Karpas-422 (cell line): ENCODE measurements around the gene FRRS1L. TPM values are rescaled to one million over a fixed set of nuclear protein-coding genes. Genes with fewer than 3 reads are reported as not detected.

Source experiments
- DNase-seq: peaks from one replicate; pipeline ENCODE4 v3.0.0-alpha.2; 2015
- H2AFZ ChIP-seq: fragments of 200-600 bp; sonication (generic); 2 replicates; pipeline ENCODE4 v1.6.1; 2014; ENCODE audit warnings: antibody characterized with exemption, low read length, mixed read lengths
- H3K27ac ChIP-seq: fragments of 200-600 bp; sonication (generic); 2 replicates; pipeline ENCODE4 v1.5.1; 2014; ENCODE audit warnings: mild to moderate bottlenecking, low read length, moderate library complexity
- H3K27me3 ChIP-seq: fragments of 200-600 bp; sonication (generic); 2 replicates; pipeline ENCODE4 v1.6.1; 2014; ENCODE audit warnings: low read length, mixed read lengths
- H3K36me3 ChIP-seq: fragments of 200-600 bp; sonication (generic); 2 replicates; pipeline ENCODE4 v1.6.1; 2014; ENCODE audit warnings: low read length, mixed read lengths; ENCODE audit not compliant: insufficient read depth
- H3K4me1 ChIP-seq: fragments of 200-600 bp; sonication (generic); 2 replicates; pipeline ENCODE4 v1.6.1; 2014; ENCODE audit warnings: mild to moderate bottlenecking, low read length, mixed read lengths
- H3K4me2 ChIP-seq: fragments of 200-600 bp; sonication (generic); 2 replicates; pipeline ENCODE4 v1.6.1; 2014; ENCODE audit warnings: low read length, low read depth, mild to moderate bottlenecking; ENCODE audit not compliant: poor library complexity, severe bottlenecking
- H3K4me3 ChIP-seq: fragments of 200-600 bp; sonication (generic); 2 replicates; pipeline ENCODE4 v1.5.1; 2014; ENCODE audit warnings: mild to moderate bottlenecking, antibody characterized with exemption, low read length, mixed read lengths
- H3K79me2 ChIP-seq: fragments of 200-600 bp; sonication (generic); 2 replicates; pipeline ENCODE4 v1.6.1; 2014; ENCODE audit warnings: mild to moderate bottlenecking, low read length, mixed read lengths
- H3K9ac ChIP-seq: fragments of 200-600 bp; sonication (generic); 2 replicates; pipeline ENCODE4 v1.6.0; 2014; ENCODE audit warnings: low read length
- H3K9me2 ChIP-seq: fragments of 200-600 bp; sonication (generic), shearing (Covaris generic); replicated peaks from 2 replicates; pipeline ENCODE4 v1.6.0; 2014; ENCODE audit warnings: mild to moderate bottlenecking, low read length, moderate library complexity; ENCODE audit not compliant: insufficient read depth
- H3K9me3 ChIP-seq: fragments of 300-700, 200-600 bp; sonication (generic); 2 replicates; pipeline ENCODE4 v1.6.1; 2014; ENCODE audit warnings: low read length, mixed read lengths
- H4K20me1 ChIP-seq: fragments of 200-600 bp; sonication (generic); 2 replicates; pipeline ENCODE4 v1.6.1; 2014; ENCODE audit warnings: mild to moderate bottlenecking, antibody characterized with exemption, low read length, low read depth; ENCODE audit not compliant: insufficient read depth
- total RNA-seq: library from RNA; depleted of rRNA; stranded (reverse); fragments of >200 nt; shearing (Covaris generic); gene quantifications from 2 replicates; pipeline ENCODE4 v1.2.3, GENCODE V29; 2014; ENCODE audit warnings: low replicate concordance

Gene FRRS1L
- total RNA-seq, 1 experiment from 2014 or later = not detected

DNA sequence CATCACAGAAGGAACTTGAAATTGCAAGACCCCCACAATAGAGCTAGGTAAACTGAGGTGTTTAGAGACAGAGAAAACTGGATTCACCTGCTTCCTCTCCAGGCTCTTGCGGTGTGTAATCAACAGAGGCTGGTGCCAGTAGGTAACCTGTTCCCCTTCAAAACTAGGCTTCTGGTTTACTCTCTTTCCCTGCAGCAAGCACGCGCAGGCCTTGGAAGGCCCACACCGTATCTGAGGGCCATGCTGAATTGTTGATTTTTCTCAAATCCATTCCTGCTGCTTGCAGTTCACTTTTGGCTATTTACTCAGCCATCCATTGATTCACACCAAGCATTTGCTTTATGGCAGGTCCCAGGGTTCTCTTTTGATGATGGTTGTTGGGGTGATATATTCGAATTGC lies 667 bp upstream of the FRRS1L start:
- no peak overlapping the region for H3K9ac ChIP-seq
- no peaks in the 10 kb centered on the region for H3K9me2 ChIP-seq
- H3K4me3 ChIP-seq = no peak overlapping the region
- H3K36me3 ChIP-seq = no peaks in the 10 kb centered on the region
- no peak overlapping the region for H2AFZ ChIP-seq
- no peaks in the 10 kb centered on the region for H4K20me1 ChIP-seq
- no peaks in the 10 kb centered on the region for H3K79me2 ChIP-seq
- no peak overlapping the region for H3K27ac ChIP-seq
- peaks cover 2% of the 10 kb centered on the region; the same call in 1 of the 2 replicates for H3K4me1 ChIP-seq
- no peak for DNase-seq
- H3K27me3 ChIP-seq = no peaks in the 10 kb centered on the region
- H3K4me2 ChIP-seq = no peak overlapping the region
- H3K9me3 ChIP-seq = no peaks in the 10 kb centered on the region

DNA sequence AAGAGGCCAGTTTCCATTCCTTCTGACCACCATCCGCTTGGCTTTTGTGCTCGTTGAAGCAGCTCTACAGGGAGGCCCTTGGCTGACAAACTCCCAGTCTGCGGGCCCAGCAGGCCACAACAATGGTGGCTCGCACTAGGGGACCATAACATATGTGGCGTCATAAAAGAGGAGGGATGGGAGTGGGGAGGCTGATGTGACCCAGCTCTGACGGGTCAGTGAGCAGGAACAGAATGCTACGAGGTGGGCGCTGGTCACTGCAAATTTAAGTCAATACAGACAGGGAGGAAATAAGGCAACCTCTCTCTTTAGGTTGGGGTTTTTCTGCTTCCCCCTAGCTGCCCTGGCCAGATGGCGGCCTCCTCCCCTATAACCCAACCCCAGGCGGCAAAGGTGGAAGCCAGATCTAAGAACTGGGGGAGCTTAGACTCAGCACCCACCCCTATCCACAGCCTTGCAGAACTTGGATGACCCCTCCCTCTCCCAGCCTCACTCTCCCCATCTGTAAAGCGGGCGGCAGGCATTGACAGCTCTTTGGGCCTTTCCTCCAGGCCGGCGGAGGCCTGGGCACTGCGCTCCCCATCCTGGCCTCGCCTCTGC lies 778 bp downstream of the FRRS1L start:
- H3K27me3 ChIP-seq = no peaks in the 10 kb centered on the region
- H3K9me3 ChIP-seq = no peaks in the 10 kb centered on the region
- H3K27ac ChIP-seq = no peak overlapping the region
- H3K36me3 ChIP-seq = no peaks in the 10 kb centered on the region
- H3K4me2 ChIP-seq = no peak overlapping the region
- H3K79me2 ChIP-seq = no peaks in the 10 kb centered on the region
- no peaks in the 10 kb centered on the region for H4K20me1 ChIP-seq
- peaks cover 2% of the 10 kb centered on the region; the same call in 1 of the 2 replicates for H3K4me1 ChIP-seq
- no peak overlapping the region for H2AFZ ChIP-seq
- H3K9ac ChIP-seq = no peak overlapping the region
- H3K4me3 ChIP-seq = no peak overlapping the region
- DNase-seq = no peak
- no peaks in the 10 kb centered on the region for H3K9me2 ChIP-seq

GRCh38 chr9:109164042-109164441 lies 3.0 kb downstream of the FRRS1L start:
- Histone ChIP-seq H4K20me1 (no peaks in the 10 kb centered on the region), H3K79me2 (no peaks in the 10 kb centered on the region), H3K36me3 (no peaks in the 10 kb centered on the region), H3K4me2 (no peak overlapping the region), H3K9me3 (no peaks in the 10 kb centered on the region), H2AFZ (no peak overlapping the region), H3K4me3 (no peak overlapping the region), H3K9me2 (no peaks in the 10 kb centered on the region), H3K27me3 (no peaks in the 10 kb centered on the region), H3K4me1 (peaks cover 2% of the 10 kb centered on the region; the same call in 1 of the 2 replicates), H3K9ac (no peak overlapping the region), H3K27ac (no peak overlapping the region)
- DNase-seq = peak; percentile 69

GRCh38 chr9:109163194-109163593 lies 3.9 kb downstream of the FRRS1L start:
- no peak overlapping the region for H2AFZ ChIP-seq
- no peaks in the 10 kb centered on the region for H3K9me2 ChIP-seq
- H3K4me2 ChIP-seq = no peak overlapping the region
- H3K4me1 ChIP-seq = peaks cover 2% of the 10 kb centered on the region; the same call in 1 of the 2 replicates
- no peaks in the 10 kb centered on the region for H3K79me2 ChIP-seq
- no peaks in the 10 kb centered on the region for H4K20me1 ChIP-seq
- no peak overlapping the region for H3K4me3 ChIP-seq
- no peaks in the 10 kb centered on the region for H3K27me3 ChIP-seq
- no peak overlapping the region for H3K27ac ChIP-seq
- no peak overlapping the region for H3K9ac ChIP-seq
- H3K36me3 ChIP-seq = no peaks in the 10 kb centered on the region
- DNase-seq = no peak
- H3K9me3 ChIP-seq = no peaks in the 10 kb centered on the region

- Histone ChIP-seq H3K4me2 (no peak overlapping the region), H3K27me3 (no peaks in the 10 kb centered on the region), H2AFZ (no peak overlapping the region), H3K27ac (no peak overlapping the region), H3K9me2 (no peaks in the 10 kb centered on the region), H4K20me1 (no peaks in the 10 kb centered on the region), H3K9ac (no peak overlapping the region), H3K4me1 (peaks cover 2% of the 10 kb centered on the region; the same call in 1 of the 2 replicates), H3K4me3 (no peak overlapping the region), H3K79me2 (no peaks in the 10 kb centered on the region), H3K36me3 (no peaks in the 10 kb centered on the region), H3K9me3 (no peaks in the 10 kb centered on the region)
- DNase-seq = no peak
Observed at GRCh38 chr9:109162677-109163076, 4.4 kb downstream of the FRRS1L start.

GRCh38 chr9:109161471-109161870 lies 5.6 kb downstream of the FRRS1L start:
- H3K9me2 ChIP-seq = no peaks in the 10 kb centered on the region
- H2AFZ ChIP-seq = no peak overlapping the region
- DNase-seq = peak; percentile 50
- H3K4me1 ChIP-seq = peaks cover 2% of the 10 kb centered on the region; the same call in 1 of the 2 replicates
- no peak overlapping the region for H3K9ac ChIP-seq
- no peak overlapping the region for H3K4me2 ChIP-seq
- H3K27me3 ChIP-seq = no peaks in the 10 kb centered on the region
- no peak overlapping the region for H3K4me3 ChIP-seq
- H3K9me3 ChIP-seq = no peaks in the 10 kb centered on the region
- no peaks in the 10 kb centered on the region for H3K79me2 ChIP-seq
- H4K20me1 ChIP-seq = no peaks in the 10 kb centered on the region
- no peaks in the 10 kb centered on the region for H3K36me3 ChIP-seq
- H3K27ac ChIP-seq = no peak overlapping the region

GRCh38 chr9:109159583-109159982 lies 7.5 kb downstream of the FRRS1L start:
- peaks cover 2% of the 10 kb centered on the region; the same call in 1 of the 2 replicates for H3K4me1 ChIP-seq
- no peak overlapping the region for H2AFZ ChIP-seq
- DNase-seq = no peak
- H3K4me2 ChIP-seq = no peak overlapping the region
- no peaks in the 10 kb centered on the region for H3K9me3 ChIP-seq
- no peaks in the 10 kb centered on the region for H3K36me3 ChIP-seq
- H3K9me2 ChIP-seq = no peaks in the 10 kb centered on the region
- no peak overlapping the region for H3K4me3 ChIP-seq
- H3K79me2 ChIP-seq = no peaks in the 10 kb centered on the region
- no peaks in the 10 kb centered on the region for H4K20me1 ChIP-seq
- H3K9ac ChIP-seq = no peak overlapping the region
- H3K27me3 ChIP-seq = no peaks in the 10 kb centered on the region
- H3K27ac ChIP-seq = no peak overlapping the region

DNA sequence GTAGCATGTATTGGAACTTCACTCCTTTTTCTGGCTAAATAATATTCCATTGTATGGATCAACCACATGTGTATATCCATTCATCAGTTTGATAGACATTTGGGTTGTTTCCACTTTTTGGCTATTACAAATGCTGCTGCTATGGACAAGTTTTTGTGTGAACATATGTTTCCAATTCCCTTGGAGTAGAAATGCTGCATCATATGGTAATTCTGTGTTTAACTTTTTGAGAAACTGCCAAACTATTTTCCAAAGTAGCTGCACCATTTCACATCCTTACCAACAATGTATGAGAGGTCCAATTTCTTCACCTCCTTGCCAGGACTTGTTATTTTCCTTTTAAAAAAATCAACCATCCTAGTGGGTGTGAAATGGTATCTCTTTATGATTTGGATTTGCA lies 8.4 kb downstream of the FRRS1L start:
- Histone ChIP-seq H3K4me3 (no peak overlapping the region), H3K4me2 (no peak overlapping the region), H4K20me1 (no peaks in the 10 kb centered on the region), H3K36me3 (no peaks in the 10 kb centered on the region), H3K4me1 (no peaks in the 10 kb centered on the region), H3K27ac (no peak overlapping the region), H2AFZ (no peak overlapping the region), H3K27me3 (no peaks in the 10 kb centered on the region), H3K9ac (no peak overlapping the region), H3K9me2 (no peaks in the 10 kb centered on the region), H3K79me2 (no peaks in the 10 kb centered on the region), H3K9me3 (no peaks in the 10 kb centered on the region)
- DNase-seq = no peak
